HCT116 (cell line): ENCODE data around the gene IL17RE. TPM values are rescaled to one million over a fixed set of nuclear protein-coding genes. Genes with fewer than 3 reads are reported as not detected.

Experiments
- ATAC-seq: fragments of 200-7000 bp; cut with Tn5 transposase; 2 replicates; pipeline ENCODE4 v1.9.1; 2020; ENCODE audit warnings: mild to moderate bottlenecking, moderate library complexity
- BruUV-seq: library from RNA; stranded (reverse); fragments of 400-500 nt; replicated peaks from 2 replicates; lab custom pipeline; 2021; lab: Mats Ljungman, UMichigan
- CTCF ChIA-PET: fragments of 300-600 bp; sonication (Branson Sonifier 250); formaldehyde crosslinking; loops from one replicate; lab custom pipeline; 2021; ENCODE audit warnings: antibody characterized with exemption; lab: Charles Lee
- POLR2A ChIA-PET: fragments of 300-600, 350-600 bp; sonication (Branson Sonifier 250); formaldehyde crosslinking; loops from one replicate; lab custom pipeline; 2021; ENCODE audit warnings: antibody characterized with exemption; lab: Charles Lee
- RAD21 ChIA-PET, 2 experiments: fragments of 300-600 bp; sonication (Branson Sonifier 250); formaldehyde crosslinking; loops; one replicate each; lab custom pipeline; 2023; ENCODE audit warnings: low total read pairs in 2 of 2; ENCODE audit not compliant: uncharacterized antibody in 2 of 2, unreplicated experiment in 2 of 2, low non-redundant PET in 1 of 2; lab: Charles Lee
- DNase-seq: peaks from one replicate; pipeline ENCODE4 v3.0.0-alpha.2; 2010; ENCODE audit warnings: low read depth, low spot score
- H2AFZ ChIP-seq: fragments of 200-600 bp; shearing (Covaris generic), sonication (generic); 2 replicates; pipeline ENCODE4 v1.6.1; 2017; ENCODE audit warnings: low read depth, mixed run types, mixed read lengths, antibody characterized with exemption, low read length; ENCODE audit not compliant: poor library complexity, severe bottlenecking
- H3K27ac ChIP-seq: 2 replicates; pipeline ENCODE4 v1.5.1; 2012; ENCODE audit warnings: low read depth, low read length
- H3K27me3 ChIP-seq: fragments of 200-600 bp; sonication (generic); 2 replicates; pipeline ENCODE4 v1.6.1; 2016; ENCODE audit warnings: mixed run types, low read length, mixed read lengths; ENCODE audit not compliant: insufficient read depth
- H3K36me3 ChIP-seq, 2 experiments: fragments of 200-500 bp in 1 of 2; fragments of 200-600 bp in 1 of 2; sonication (Bioruptor generic) in 1 of 2; sonication (generic) in 1 of 2; 2 replicates each; pipeline versions ENCODE4 v1.5.1 to v1.6.1; 2014 to 2016; ENCODE audit warnings: low read length in 2 of 2, inconsistent platforms in 1 of 2, mixed read lengths in 1 of 2, mixed run types in 1 of 2; ENCODE audit not compliant: insufficient read depth in 2 of 2, control insufficient read depth in 1 of 2
- H3K4me1 ChIP-seq, 2 experiments: fragments of 200-600 bp in 1 of 2; sonication (generic) in 1 of 2; 2 replicates each; pipeline versions ENCODE4 v1.5.1 to v1.6.1; 2012 to 2017; ENCODE audit warnings: low read length in 2 of 2, inconsistent platforms in 1 of 2, mild to moderate bottlenecking in 1 of 2, mixed read lengths in 1 of 2, mixed run types in 1 of 2, moderate library complexity in 1 of 2; ENCODE audit not compliant: insufficient read depth in 2 of 2, control insufficient read depth in 1 of 2
- H3K4me2 ChIP-seq: fragments of 200-600 bp; sonication (generic); 2 replicates; pipeline ENCODE4 v1.6.1; 2017; ENCODE audit warnings: mixed run types, low read length, mixed read lengths
- H3K4me3 ChIP-seq, 2 experiments: fragments of 200-600 bp in 1 of 2; sonication (generic) in 1 of 2; replicated peaks in 1 of 2; 2 replicates each; pipeline ENCODE4 v1.5.1; 2011 to 2016; ENCODE audit warnings: low read length in 2 of 2, control low read depth in 1 of 2, low read depth in 1 of 2, mild to moderate bottlenecking in 1 of 2, mixed read lengths in 1 of 2, mixed run types in 1 of 2
- H3K79me2 ChIP-seq: fragments of 200-600 bp; sonication (generic); 2 replicates; pipeline ENCODE4 v1.6.1; 2017; ENCODE audit warnings: mild to moderate bottlenecking, mixed run types, low read length, moderate library complexity, mixed read lengths; ENCODE audit not compliant: insufficient read depth
- H3K9ac ChIP-seq: fragments of 200-600 bp; sonication (generic); 2 replicates; pipeline ENCODE4 v1.6.1; 2016; ENCODE audit warnings: low read length, mixed read lengths
- H3K9me2 ChIP-seq: fragments of 200-600 bp; sonication (generic), shearing (Covaris generic); 2 replicates; pipeline ENCODE4 v1.6.1; 2017; ENCODE audit warnings: mixed run types, mild to moderate bottlenecking, moderate library complexity; ENCODE audit not compliant: insufficient read depth
- H3K9me3 ChIP-seq, 2 experiments: fragments of 200-500 bp in 1 of 2; fragments of 200-600 bp in 1 of 2; sonication (Bioruptor generic) in 1 of 2; sonication (generic) in 1 of 2; 2 replicates each; pipeline ENCODE4 v1.6.1; 2014 to 2017; ENCODE audit warnings: low read length in 2 of 2, mixed read lengths in 2 of 2, inconsistent platforms in 1 of 2, low read depth in 1 of 2, mild to moderate bottlenecking in 1 of 2, mixed run types in 1 of 2, moderate library complexity in 1 of 2; ENCODE audit not compliant: control insufficient read depth in 1 of 2, insufficient read depth in 1 of 2
- H4K20me1 ChIP-seq: fragments of 200-600 bp; sonication (generic), shearing (Covaris generic); 2 replicates; pipeline ENCODE4 v1.6.1; 2017; ENCODE audit warnings: mixed run types, mild to moderate bottlenecking, moderate library complexity; ENCODE audit not compliant: insufficient read depth
- ELF1 ChIP-seq: IDR thresholded peaks from 2 replicates; pipeline ENCODE4 v1.6.1; 2012; ENCODE audit warnings: low read depth, borderline replicate concordance
- FOSL1 ChIP-seq: IDR thresholded peaks from 2 replicates; pipeline ENCODE4 v1.6.1; 2012; ENCODE audit warnings: low read depth
- POLR2A ChIP-seq: IDR thresholded peaks from 2 replicates; pipeline ENCODE4 v1.7.0; 2011; ENCODE audit warnings: borderline replicate concordance; ENCODE audit not compliant: insufficient read depth, insufficient read length; ENCODE audit errors: extremely low read depth
- RAD21 ChIP-seq: IDR thresholded peaks from 2 replicates; pipeline ENCODE4 v1.6.1; 2012; ENCODE audit warnings: low read depth, mild to moderate bottlenecking
- SP1 ChIP-seq: IDR thresholded peaks from 2 replicates; pipeline ENCODE4 v1.6.1; 2012; ENCODE audit warnings: low read depth
- YY1 ChIP-seq: IDR thresholded peaks from 2 replicates; pipeline ENCODE4 v1.6.1; 2011; ENCODE audit warnings: low read length, low read depth, moderate library complexity, mild to moderate bottlenecking; ENCODE audit not compliant: insufficient replicate concordance; ENCODE audit errors: extremely low read depth
- ZFX ChIP-seq: fragments of 450-650 bp; IDR thresholded peaks from 2 replicates; pipeline ENCODE4 v1.6.1; 2017
- intact Hi-C: fragments of 100-400 bp; cut with micrococcal nuclease; formaldehyde crosslinking; loops from 2 replicates; pipeline ENCODE4 v1.10.0; 2022
- total RNA-seq: library from RNA; stranded (reverse); gene quantifications from one replicate; pipeline ENCODE4 v1.2.1, GENCODE V29; 2021; ENCODE audit not compliant: unreplicated experiment
- TF ChIP-seq, protein P1 (sequence below): IDR thresholded peaks from 2 replicates; pipeline ENCODE4 v1.6.1; 2012; ENCODE audit warnings: low read depth
- TF ChIP-seq, protein P2 (sequence below), 3 experiments: fragments of 200-600 bp in 1 of 3; sonication (generic) in 1 of 3; IDR thresholded peaks in 2 of 3; conservative IDR thresholded peaks in 1 of 3; 2 replicates each; pipeline ENCODE4 v1.5.1; 2012 to 2017; ENCODE audit warnings: low read depth in 2 of 3, low read length in 2 of 3, antibody characterized with exemption in 1 of 3, borderline replicate concordance in 1 of 3, control low read depth in 1 of 3, mild to moderate bottlenecking in 1 of 3, mixed read lengths in 1 of 3, mixed run types in 1 of 3, moderate library complexity in 1 of 3; ENCODE audit not compliant: insufficient read depth in 1 of 3
- TF ChIP-seq, protein P3 (sequence below): IDR thresholded peaks from 2 replicates; pipeline ENCODE4 v1.6.1; 2011; ENCODE audit warnings: mild to moderate bottlenecking, low read length, moderate library complexity; ENCODE audit not compliant: insufficient replicate concordance; ENCODE audit errors: extremely low read depth

IL17RE gene
- total RNA-seq, 1 experiment from 2014 or later: 14.3 TPM

DNA sequence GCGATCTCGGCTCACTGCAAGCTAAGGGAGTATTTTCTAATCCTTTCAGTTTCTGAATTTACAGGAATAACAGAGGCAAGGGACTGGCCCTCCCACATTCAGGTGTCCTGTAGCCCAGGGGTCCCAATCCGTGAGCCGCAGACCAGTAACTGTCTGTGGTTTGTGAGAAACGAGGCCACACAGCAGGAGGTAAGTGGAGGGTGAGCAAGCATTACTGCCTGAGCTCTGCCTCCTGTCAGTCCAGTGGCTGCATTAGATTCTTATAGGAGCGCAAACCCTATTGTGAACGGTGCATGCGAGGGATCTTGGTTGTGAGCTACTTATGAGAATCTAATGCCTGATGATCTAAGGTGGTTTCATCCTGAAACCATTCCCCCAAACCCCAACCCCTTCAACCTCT is 9.2 kb downstream of the IL17RE start:
- Histone ChIP-seq H3K27ac (no peak overlapping the region), H2AFZ (no peak overlapping the region), H3K9ac (no peak overlapping the region), H3K27me3 (no peaks in the 10 kb centered on the region), H3K79me2 (no peaks in the 10 kb centered on the region), H3K4me3 (no peak overlapping the region), H3K9me2 (no peaks in the 10 kb centered on the region), H3K36me3 (peaks cover 0 to under 1% of the 10 kb centered on the region in 2 experiments; a peak in 1 of 4 replicates), H3K9me3 (no peaks in the 10 kb centered on the region), H3K4me1 (peaks cover 0 to 7% of the 10 kb centered on the region in 2 experiments; a peak in 2 of 4 replicates), H4K20me1 (no peaks in the 10 kb centered on the region), H3K4me2 (no peak overlapping the region)
- ATAC-seq: no peak
- DNase-seq: no peak
- intact Hi-C loops: no loop called here
- BruUV-seq: no TSS peak
- POLR2A ChIA-PET: no interaction called here
- RAD21 ChIA-PET: no interaction called here
- CTCF ChIA-PET: no interaction called here
- TF ChIP-seq FOSL1: no peak
- TF ChIP-seq, protein P1, sequence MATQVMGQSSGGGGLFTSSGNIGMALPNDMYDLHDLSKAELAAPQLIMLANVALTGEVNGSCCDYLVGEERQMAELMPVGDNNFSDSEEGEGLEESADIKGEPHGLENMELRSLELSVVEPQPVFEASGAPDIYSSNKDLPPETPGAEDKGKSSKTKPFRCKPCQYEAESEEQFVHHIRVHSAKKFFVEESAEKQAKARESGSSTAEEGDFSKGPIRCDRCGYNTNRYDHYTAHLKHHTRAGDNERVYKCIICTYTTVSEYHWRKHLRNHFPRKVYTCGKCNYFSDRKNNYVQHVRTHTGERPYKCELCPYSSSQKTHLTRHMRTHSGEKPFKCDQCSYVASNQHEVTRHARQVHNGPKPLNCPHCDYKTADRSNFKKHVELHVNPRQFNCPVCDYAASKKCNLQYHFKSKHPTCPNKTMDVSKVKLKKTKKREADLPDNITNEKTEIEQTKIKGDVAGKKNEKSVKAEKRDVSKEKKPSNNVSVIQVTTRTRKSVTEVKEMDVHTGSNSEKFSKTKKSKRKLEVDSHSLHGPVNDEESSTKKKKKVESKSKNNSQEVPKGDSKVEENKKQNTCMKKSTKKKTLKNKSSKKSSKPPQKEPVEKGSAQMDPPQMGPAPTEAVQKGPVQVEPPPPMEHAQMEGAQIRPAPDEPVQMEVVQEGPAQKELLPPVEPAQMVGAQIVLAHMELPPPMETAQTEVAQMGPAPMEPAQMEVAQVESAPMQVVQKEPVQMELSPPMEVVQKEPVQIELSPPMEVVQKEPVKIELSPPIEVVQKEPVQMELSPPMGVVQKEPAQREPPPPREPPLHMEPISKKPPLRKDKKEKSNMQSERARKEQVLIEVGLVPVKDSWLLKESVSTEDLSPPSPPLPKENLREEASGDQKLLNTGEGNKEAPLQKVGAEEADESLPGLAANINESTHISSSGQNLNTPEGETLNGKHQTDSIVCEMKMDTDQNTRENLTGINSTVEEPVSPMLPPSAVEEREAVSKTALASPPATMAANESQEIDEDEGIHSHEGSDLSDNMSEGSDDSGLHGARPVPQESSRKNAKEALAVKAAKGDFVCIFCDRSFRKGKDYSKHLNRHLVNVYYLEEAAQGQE: no peak
- TF ChIP-seq SP1: no peak
- no peak for TF ChIP-seq ZFX
- TF ChIP-seq, protein P2, sequence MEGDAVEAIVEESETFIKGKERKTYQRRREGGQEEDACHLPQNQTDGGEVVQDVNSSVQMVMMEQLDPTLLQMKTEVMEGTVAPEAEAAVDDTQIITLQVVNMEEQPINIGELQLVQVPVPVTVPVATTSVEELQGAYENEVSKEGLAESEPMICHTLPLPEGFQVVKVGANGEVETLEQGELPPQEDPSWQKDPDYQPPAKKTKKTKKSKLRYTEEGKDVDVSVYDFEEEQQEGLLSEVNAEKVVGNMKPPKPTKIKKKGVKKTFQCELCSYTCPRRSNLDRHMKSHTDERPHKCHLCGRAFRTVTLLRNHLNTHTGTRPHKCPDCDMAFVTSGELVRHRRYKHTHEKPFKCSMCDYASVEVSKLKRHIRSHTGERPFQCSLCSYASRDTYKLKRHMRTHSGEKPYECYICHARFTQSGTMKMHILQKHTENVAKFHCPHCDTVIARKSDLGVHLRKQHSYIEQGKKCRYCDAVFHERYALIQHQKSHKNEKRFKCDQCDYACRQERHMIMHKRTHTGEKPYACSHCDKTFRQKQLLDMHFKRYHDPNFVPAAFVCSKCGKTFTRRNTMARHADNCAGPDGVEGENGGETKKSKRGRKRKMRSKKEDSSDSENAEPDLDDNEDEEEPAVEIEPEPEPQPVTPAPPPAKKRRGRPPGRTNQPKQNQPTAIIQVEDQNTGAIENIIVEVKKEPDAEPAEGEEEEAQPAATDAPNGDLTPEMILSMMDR (IDR thresholded peaks at IDR 0.05 in 2 of 3, conservative IDR thresholded peaks at IDR 0.05 in 1 of 3; ENCODE audit: borderline replicate concordance in 1 of 3, insufficient read depth in 1 of 3, low read depth in 2 of 3, low read length in 2 of 3): no peak
- TF ChIP-seq RAD21: no peak
- no peak for TF ChIP-seq YY1
- TF ChIP-seq, protein P3, sequence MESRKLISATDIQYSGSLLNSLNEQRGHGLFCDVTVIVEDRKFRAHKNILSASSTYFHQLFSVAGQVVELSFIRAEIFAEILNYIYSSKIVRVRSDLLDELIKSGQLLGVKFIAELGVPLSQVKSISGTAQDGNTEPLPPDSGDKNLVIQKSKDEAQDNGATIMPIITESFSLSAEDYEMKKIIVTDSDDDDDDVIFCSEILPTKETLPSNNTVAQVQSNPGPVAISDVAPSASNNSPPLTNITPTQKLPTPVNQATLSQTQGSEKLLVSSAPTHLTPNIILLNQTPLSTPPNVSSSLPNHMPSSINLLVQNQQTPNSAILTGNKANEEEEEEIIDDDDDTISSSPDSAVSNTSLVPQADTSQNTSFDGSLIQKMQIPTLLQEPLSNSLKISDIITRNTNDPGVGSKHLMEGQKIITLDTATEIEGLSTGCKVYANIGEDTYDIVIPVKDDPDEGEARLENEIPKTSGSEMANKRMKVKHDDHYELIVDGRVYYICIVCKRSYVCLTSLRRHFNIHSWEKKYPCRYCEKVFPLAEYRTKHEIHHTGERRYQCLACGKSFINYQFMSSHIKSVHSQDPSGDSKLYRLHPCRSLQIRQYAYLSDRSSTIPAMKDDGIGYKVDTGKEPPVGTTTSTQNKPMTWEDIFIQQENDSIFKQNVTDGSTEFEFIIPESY: no peak
- TF ChIP-seq POLR2A: no peak
- no peak for TF ChIP-seq ELF1
